Lower leg skin (tissue), 4 donors: ENCODE measurements around the gene PPIH. TPM values are rescaled to one million over a fixed set of nuclear protein-coding genes. Genes with fewer than 3 reads are reported as not detected.
"Not testable (repeated sequence)": the region's sequence is repeated elsewhere in the genome, so short reads cannot be mapped to it uniquely, and the experiment has no call there.

ENCODE experiments used
- DNase-seq, 2 donors: peaks; one replicate each; pipeline ENCODE4 v3.0.0-alpha.2; 2019; ENCODE audit warnings: low spot score in 2 of 2
- H3K4me3 ChIP-seq: fragments of 200-600 bp; sonication (generic); 2 replicates; pipeline ENCODE4 v1.5.1; 2017; ENCODE audit warnings: mild to moderate bottlenecking, low read depth; ENCODE audit not compliant: poor library complexity, severe bottlenecking
- POLR2A ChIP-seq, 2 donors: fragments of 450-650 bp; IDR thresholded peaks; one replicate each; pipeline ENCODE4 v1.6.1; 2016 to 2017; ENCODE audit warnings: antibody characterized with exemption in 2 of 2, mild to moderate bottlenecking in 1 of 2, moderate library complexity in 1 of 2
- WGBS, 2 donors: methylation state at CpG; one replicate each; pipeline ENCODE4 v1.1.5; 2018; 5-methylcytosine and 5-hydroxymethylcytosine counted together
- intact Hi-C: fragments of 100-400 bp; cut with DNase I; formaldehyde crosslinking; loops from one replicate; pipeline ENCODE4 v1.15.0; 2023; ENCODE audit warnings: low total_unique reads
- total RNA-seq, 4 donors: library from RNA; depleted of rRNA; stranded (reverse); fragments of >200 nt; gene quantifications; one replicate each; pipeline ENCODE4 v1.1.0, GENCODE V29; 2016
- TF ChIP-seq, protein P1 (sequence below), 3 donors: fragments of 450-650 bp; IDR thresholded peaks; one replicate each; pipeline ENCODE4 v1.5.1; 2016; ENCODE audit warnings: antibody characterized with exemption in 3 of 3, mild to moderate bottlenecking in 3 of 3, moderate library complexity in 2 of 3

PPIH gene
- total RNA-seq: 10 to 100 TPM; 16.2 to 25.7 (median 20.5) TPM

DNA sequence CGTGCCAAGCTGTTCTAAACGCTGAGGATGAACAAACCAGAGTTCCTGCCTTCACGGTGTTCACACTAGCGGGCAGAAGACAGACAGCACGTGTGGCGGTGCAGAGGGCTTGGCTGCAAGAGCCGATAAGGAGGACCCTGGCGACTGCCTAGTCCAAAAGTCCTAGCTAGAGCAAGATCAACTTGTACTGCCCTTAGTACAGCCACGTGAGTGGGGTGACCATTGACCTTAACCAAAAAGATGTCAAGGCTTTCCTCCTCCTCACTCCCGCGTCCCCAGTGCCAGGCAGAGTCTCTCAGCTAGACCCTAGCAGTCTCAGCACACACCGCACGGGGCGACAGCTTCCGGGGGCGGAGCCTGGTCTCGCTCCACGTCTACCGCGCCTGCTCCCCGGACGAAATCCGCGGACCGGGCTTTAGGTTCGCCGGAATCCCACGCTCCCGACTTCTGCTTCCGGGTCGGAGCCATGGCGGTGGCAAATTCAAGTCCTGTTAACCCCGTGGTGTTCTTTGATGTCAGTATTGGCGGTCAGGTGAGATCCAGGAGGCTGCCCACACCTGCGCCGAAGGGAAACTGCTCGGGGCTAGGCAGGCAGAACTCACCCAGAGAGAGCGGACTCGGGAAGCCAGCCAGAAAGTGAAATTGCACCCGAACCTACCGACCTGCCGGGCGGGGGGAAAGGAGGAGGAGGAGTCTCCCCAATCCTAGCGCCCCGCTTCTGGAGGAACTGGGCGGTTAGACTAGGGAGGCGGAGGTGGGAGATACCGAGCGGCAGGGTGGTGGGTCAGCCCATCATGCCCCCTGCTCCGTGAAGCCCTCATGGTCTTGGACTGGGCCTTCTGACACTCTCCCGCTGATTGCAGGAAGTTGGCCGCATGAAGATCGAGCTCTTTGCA is at the start of gene PPIH:
TSS of gene PPIH (plus strand) at position 443 of the 896 bp plus-strand sequence. CDS start at position 467, 24 bp downstream.
- intact Hi-C loops: no loop called here
- 0 to 1% methylated on average over 43 to 53 of the region's 53 CpGs for WGBS, 2 donors
- H3K4me3 ChIP-seq: peak within 1 kb of the TSS; percentile 65
- TF ChIP-seq, protein P1, sequence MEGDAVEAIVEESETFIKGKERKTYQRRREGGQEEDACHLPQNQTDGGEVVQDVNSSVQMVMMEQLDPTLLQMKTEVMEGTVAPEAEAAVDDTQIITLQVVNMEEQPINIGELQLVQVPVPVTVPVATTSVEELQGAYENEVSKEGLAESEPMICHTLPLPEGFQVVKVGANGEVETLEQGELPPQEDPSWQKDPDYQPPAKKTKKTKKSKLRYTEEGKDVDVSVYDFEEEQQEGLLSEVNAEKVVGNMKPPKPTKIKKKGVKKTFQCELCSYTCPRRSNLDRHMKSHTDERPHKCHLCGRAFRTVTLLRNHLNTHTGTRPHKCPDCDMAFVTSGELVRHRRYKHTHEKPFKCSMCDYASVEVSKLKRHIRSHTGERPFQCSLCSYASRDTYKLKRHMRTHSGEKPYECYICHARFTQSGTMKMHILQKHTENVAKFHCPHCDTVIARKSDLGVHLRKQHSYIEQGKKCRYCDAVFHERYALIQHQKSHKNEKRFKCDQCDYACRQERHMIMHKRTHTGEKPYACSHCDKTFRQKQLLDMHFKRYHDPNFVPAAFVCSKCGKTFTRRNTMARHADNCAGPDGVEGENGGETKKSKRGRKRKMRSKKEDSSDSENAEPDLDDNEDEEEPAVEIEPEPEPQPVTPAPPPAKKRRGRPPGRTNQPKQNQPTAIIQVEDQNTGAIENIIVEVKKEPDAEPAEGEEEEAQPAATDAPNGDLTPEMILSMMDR (IDR thresholded peaks at IDR 0.05): peak in 1 of 3 donors; percentile 25
- TF ChIP-seq POLR2A (IDR thresholded peaks at IDR 0.05): no peak
- peak; percentile 94 to 99 for DNase-seq

DNA sequence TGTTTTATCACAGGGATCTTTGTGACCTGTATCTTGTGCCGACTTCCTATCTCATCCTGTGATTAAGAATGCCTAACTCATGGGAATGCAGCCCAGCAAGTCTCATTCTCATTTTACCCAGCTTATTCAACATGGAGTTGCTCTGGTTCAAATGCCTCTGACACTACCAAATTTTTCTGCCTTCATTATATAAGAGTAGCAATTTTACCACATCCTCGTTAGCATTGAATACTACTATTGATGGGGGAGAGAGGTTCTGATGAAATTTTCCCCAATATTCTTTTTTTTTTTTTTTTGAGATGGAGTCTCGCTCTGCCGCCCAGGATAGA is 44.5 kb upstream of the PPIH start:
- intact Hi-C loops: no loop called here
- TF ChIP-seq, protein P1 (IDR thresholded peaks at IDR 0.05): no peak
- TF ChIP-seq POLR2A (IDR thresholded peaks at IDR 0.05): no peak

DNA sequence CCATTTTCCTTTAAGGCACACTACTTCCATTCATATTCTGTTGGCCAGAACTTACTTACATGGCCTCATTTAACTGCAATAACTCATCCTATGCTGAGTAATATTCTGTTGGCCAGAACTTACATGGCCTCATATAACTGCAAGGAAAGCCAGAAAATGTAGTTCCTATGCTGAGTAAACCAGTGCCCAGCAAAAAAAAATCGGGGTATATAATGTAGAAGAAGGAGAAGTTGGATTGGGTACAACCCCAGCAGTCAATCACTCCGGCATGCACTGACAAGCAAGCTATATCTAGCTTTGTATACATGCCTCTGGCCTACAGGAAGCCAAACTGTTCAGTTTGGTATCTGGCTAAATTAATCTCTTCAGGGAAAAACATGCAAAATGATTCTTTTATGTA is 39.4 kb upstream of the PPIH start:
- DNase-seq: no peak
- TF ChIP-seq, protein P1 (IDR thresholded peaks at IDR 0.05): no peak
- TF ChIP-seq POLR2A (IDR thresholded peaks at IDR 0.05): no peak
- 53 to 56% methylated on average over 2 of the region's 2 CpGs for WGBS, 2 donors
- intact Hi-C loops: no loop called here
- no peak overlapping the region for H3K4me3 ChIP-seq

More for the DNA sequence above, 44.5 kb upstream of the PPIH start:
- no peak for DNase-seq
- WGBS, 2 donors: 91 to 97% methylated on average over 4 of the region's 4 CpGs
- H3K4me3 ChIP-seq: no peak overlapping the region

DNA sequence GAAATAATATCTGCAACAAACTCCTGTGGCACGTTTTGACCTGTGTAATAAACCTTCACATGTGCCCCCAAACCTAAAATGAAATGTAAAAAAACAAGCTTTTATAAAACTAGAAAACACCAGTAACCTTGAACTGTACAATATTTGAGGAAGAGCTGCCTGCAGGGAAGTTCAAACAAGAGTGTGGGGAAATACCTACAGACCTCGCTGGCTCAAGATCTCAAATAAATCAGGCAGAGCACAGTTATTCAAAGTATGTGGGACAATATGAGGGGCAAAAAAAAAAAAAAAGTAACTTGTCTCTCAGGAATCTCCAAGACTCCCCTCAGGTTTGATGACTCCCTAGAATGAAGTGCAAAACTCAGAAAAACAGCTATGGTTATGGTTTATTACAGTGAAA is 37.9 kb upstream of the PPIH start:
- 28 to 34% methylated on average over 2 of the region's 2 CpGs for WGBS, 2 donors
- no peak overlapping the region for H3K4me3 ChIP-seq
- TF ChIP-seq POLR2A (IDR thresholded peaks at IDR 0.05): no peak
- TF ChIP-seq, protein P1 (IDR thresholded peaks at IDR 0.05): no peak
- DNase-seq: no peak
- intact Hi-C loops: no loop called here

DNA sequence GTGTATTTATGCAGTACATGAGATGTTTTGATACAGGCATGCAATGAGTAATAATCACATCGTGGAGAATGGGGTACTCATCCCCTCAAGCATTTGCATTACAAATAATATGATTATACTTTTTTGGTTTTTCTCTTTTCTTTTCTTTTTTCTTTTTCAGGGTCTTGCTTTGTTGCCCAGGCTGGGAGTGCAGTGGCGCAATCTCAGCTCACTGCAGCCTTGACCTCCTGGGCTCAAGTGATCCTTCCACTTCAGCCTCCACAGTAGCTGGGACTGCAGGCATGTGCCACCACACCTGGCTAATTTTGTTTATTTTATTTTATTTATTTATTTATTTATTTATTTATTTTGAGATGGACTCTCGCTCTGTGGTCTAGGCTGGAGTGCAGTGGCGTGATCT is 37.0 kb upstream of the PPIH start:
- DNase-seq, intact Hi-C loops, H3K4me3 ChIP-seq: not testable (repeated sequence)
- 89 to 91% methylated on average over 4 of the region's 4 CpGs for WGBS, 2 donors

DNA sequence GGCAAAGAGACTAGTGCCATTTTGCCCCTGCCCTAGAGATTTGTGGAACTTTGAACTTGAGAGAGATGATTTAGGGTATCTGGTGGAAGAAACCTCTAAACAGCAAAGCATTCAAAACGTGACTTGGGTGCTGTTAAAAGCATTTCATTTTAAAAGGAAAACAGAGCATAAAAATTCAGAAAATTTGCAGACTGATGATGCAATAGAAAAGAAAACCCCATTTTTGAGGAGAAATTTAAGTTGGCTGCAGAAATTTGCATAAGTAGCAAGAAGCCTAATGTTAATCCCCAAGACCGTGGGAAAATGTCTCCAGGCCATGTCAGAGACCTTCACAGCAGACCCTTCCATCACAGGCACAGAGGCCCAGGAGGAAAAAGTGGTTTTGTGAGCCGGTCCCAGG is 31.0 kb upstream of the PPIH start:
- intact Hi-C loops, DNase-seq, H3K4me3 ChIP-seq: not testable (repeated sequence)
- WGBS, 2 donors: 83 to 92% methylated on average over 3 of the region's 3 CpGs

DNA sequence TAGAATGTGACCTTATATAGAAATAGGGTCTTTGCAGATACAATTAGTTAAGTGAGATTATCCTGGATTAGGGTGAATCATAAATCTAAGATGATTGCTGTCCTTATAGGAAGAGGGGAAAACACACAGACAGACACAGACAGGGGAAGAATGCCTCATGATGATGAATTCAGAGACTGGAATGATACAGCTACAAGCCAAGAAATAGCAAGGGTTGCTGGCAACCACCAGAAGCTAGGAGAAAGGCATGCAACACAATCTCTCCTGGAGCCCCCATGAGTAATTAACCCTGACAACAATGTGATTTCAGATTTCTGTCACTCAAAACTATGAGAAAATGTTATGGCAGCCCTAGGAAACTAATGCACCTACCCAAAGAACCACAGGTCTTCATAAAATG is 19.1 kb upstream of the PPIH start:
- H3K4me3 ChIP-seq: no peak overlapping the region
- intact Hi-C loops: no loop called here
- DNase-seq: no peak
- TF ChIP-seq, protein P1 (IDR thresholded peaks at IDR 0.05): no peak
